Neural crest cell (in vitro differentiated cells): ENCODE results near the gene PCYOX1L. TPM values are rescaled to one million over a fixed set of nuclear protein-coding genes. Genes with fewer than 3 reads are reported as not detected.
"Not testable (repeated sequence)": the region's sequence is repeated elsewhere in the genome, so short reads cannot be mapped to it uniquely, and the experiment has no call there.

Source experiments
- DNase-seq: peaks from one replicate; pipeline ENCODE4 v3.0.0; 2021; ENCODE audit warnings: low read depth, mixed read lengths, low spot score
- H3K27ac Mint-ChIP-seq: one replicate; pipeline ENCODE4 v1.8.0; 2021; ENCODE audit warnings: mild to moderate bottlenecking, mixed read lengths; ENCODE audit not compliant: unreplicated experiment
- H3K27me3 Mint-ChIP-seq: 2 replicates; pipeline ENCODE4 v1.8.0; 2021; ENCODE audit warnings: low read depth, mild to moderate bottlenecking, mixed read lengths
- H3K36me3 Mint-ChIP-seq: 2 replicates; pipeline ENCODE4 v1.8.0; 2021; ENCODE audit warnings: low read depth, mild to moderate bottlenecking, mixed read lengths
- H3K4me1 Mint-ChIP-seq: 2 replicates; pipeline ENCODE4 v1.8.0; 2021; ENCODE audit warnings: mixed read lengths
- H3K4me3 Mint-ChIP-seq: one replicate; pipeline ENCODE4 v1.8.0; 2021; ENCODE audit warnings: mild to moderate bottlenecking, mixed read lengths
- H3K9me3 Mint-ChIP-seq: 2 replicates; pipeline ENCODE4 v1.8.0; 2021; ENCODE audit warnings: mixed read lengths
- CTCF ChIP-seq: fragments of 200-600 bp; sonication (generic); conservative IDR thresholded peaks from 2 replicates; pipeline ENCODE4 v1.5.0; 2021; ENCODE audit warnings: antibody characterized with exemption, mild to moderate bottlenecking
- total RNA-seq: library from RNA; stranded (reverse); gene quantifications from 2 replicates; pipeline ENCODE4 v1.2.1, GENCODE V29; 2021

The PCYOX1L gene
- total RNA-seq, 1 donor from 2014 or later: 22.9 TPM

- no peak overlapping the region for H3K4me3 Mint-ChIP-seq
- no peaks in the 10 kb centered on the region for H3K9me3 Mint-ChIP-seq
- H3K27ac Mint-ChIP-seq: no peak overlapping the region
- no peaks in the 10 kb centered on the region for H3K36me3 Mint-ChIP-seq
- no peak for TF ChIP-seq CTCF
- peaks cover 23% of the 10 kb centered on the region for H3K4me1 Mint-ChIP-seq
- no peak for DNase-seq
- H3K27me3 Mint-ChIP-seq: no peaks in the 10 kb centered on the region
Observed at GRCh38 chr5:149387081-149387631, 29.3 kb downstream of the PCYOX1L start.

- no peak for DNase-seq
- H3K4me1 Mint-ChIP-seq: peaks cover 18% of the 10 kb centered on the region
- no peaks in the 10 kb centered on the region for H3K36me3 Mint-ChIP-seq
- TF ChIP-seq CTCF: no peak
- peak overlapping the region; percentile 69 for H3K27ac Mint-ChIP-seq
- H3K4me3 Mint-ChIP-seq: no peak overlapping the region
- H3K9me3 Mint-ChIP-seq: no peaks in the 10 kb centered on the region
- no peaks in the 10 kb centered on the region for H3K27me3 Mint-ChIP-seq
Observed at GRCh38 chr5:149387982-149388381, 30.1 kb downstream of the PCYOX1L start.

GRCh38 chr5:149388498-149389190 lies 30.8 kb downstream of the PCYOX1L start:
- Mint-ChIP-seq H3K27ac (no peak overlapping the region), H3K9me3 (no peaks in the 10 kb centered on the region), H3K4me3 (no peak overlapping the region), H3K36me3 (no peaks in the 10 kb centered on the region), H3K4me1 (peaks cover 18% of the 10 kb centered on the region), H3K27me3 (no peaks in the 10 kb centered on the region)
- no peak for TF ChIP-seq CTCF
- no peak for DNase-seq

GRCh38 chr5:149389552-149390495 lies 32.0 kb downstream of the PCYOX1L start:
- H3K27me3 Mint-ChIP-seq: no peaks in the 10 kb centered on the region
- no peak overlapping the region for H3K4me3 Mint-ChIP-seq
- DNase-seq: no peak
- no peaks in the 10 kb centered on the region for H3K9me3 Mint-ChIP-seq
- TF ChIP-seq CTCF: no peak
- H3K4me1 Mint-ChIP-seq: peaks cover 18% of the 10 kb centered on the region
- H3K27ac Mint-ChIP-seq: peak overlapping the region; percentile 44
- H3K36me3 Mint-ChIP-seq: no peaks in the 10 kb centered on the region

- H3K4me1 Mint-ChIP-seq: peaks cover 15% of the 10 kb centered on the region
- not testable (repeated sequence) for H3K27ac Mint-ChIP-seq, H3K9me3 Mint-ChIP-seq, DNase-seq, H3K4me3 Mint-ChIP-seq, H3K27me3 Mint-ChIP-seq, H3K36me3 Mint-ChIP-seq
Observed at GRCh38 chr5:149391076-149391475, 33.2 kb downstream of the PCYOX1L start.
